DMS114 treated with DMSO at 0.1 percent for 48 hours (cell line): Measurements from ENCODE around the gene MACROD2.

Experiments used
- DNase-seq: peaks from one replicate; lab custom pipeline; 2025; ENCODE audit not compliant: unreplicated experiment; lab: John Stamatoyannopoulos, UW

Gene MACROD2

GRCh38 chr20:14632906-14633305 lies 637.6 kb downstream of the MACROD2 start:
- DNase-seq: no peak

GRCh38 chr20:14633507-14633906 lies 638.2 kb downstream of the MACROD2 start:
- no peak for DNase-seq

GRCh38 chr20:14634665-14635064 lies 639.3 kb downstream of the MACROD2 start:
- DNase-seq: no peak

GRCh38 chr20:14637441-14637840 lies 642.1 kb downstream of the MACROD2 start:
- DNase-seq: no peak

GRCh38 chr20:14643146-14643545 lies 647.8 kb downstream of the MACROD2 start:
- no peak for DNase-seq

GRCh38 chr20:14643556-14643955 lies 648.2 kb downstream of the MACROD2 start:
- DNase-seq: no peak

GRCh38 chr20:14644306-14645097 lies 649.2 kb downstream of the MACROD2 start:
- DNase-seq: no peak

GRCh38 chr20:14647016-14647415 lies 651.7 kb downstream of the MACROD2 start:
- no peak for DNase-seq

GRCh38 chr20:14649662-14650061 lies 654.3 kb downstream of the MACROD2 start:
- no peak for DNase-seq

GRCh38 chr20:14657266-14658005 lies 662.1 kb downstream of the MACROD2 start:
- DNase-seq: no peak

- no peak for DNase-seq
These were observed 668.8 kb downstream of the MACROD2 start for GRCh38 chr20:14664101-14664500.

- no peak for DNase-seq
These were observed 671.4 kb downstream of the MACROD2 start for GRCh38 chr20:14666696-14667095.

- no peak for DNase-seq
These were observed 671.9 kb downstream of the MACROD2 start for GRCh38 chr20:14667226-14667625.

GRCh38 chr20:14672066-14672465 lies 676.8 kb downstream of the MACROD2 start:
- DNase-seq: no peak

- DNase-seq: no peak
These were observed 677.8 kb downstream of the MACROD2 start for GRCh38 chr20:14673164-14673563.

- no peak for DNase-seq
These were observed 682.1 kb downstream of the MACROD2 start for GRCh38 chr20:14677455-14677854.

GRCh38 chr20:14685183-14685582 lies 689.9 kb downstream of the MACROD2 start:
- no peak for DNase-seq

- DNase-seq: no peak
These were observed 692.0 kb downstream of the MACROD2 start for GRCh38 chr20:14687313-14687712.

GRCh38 chr20:14688005-14688404 lies 692.7 kb downstream of the MACROD2 start:
- no peak for DNase-seq

- no peak for DNase-seq
These were observed 696.7 kb downstream of the MACROD2 start for GRCh38 chr20:14691994-14692393.

- DNase-seq: no peak
These were observed 701.2 kb downstream of the MACROD2 start for GRCh38 chr20:14696478-14696877.

GRCh38 chr20:14696937-14697336 lies 701.6 kb downstream of the MACROD2 start:
- no peak for DNase-seq
